SU-DHL-6 (cell line): ENCODE results near the gene DBX1.

ENCODE experiments used
- H2AFZ ChIP-seq: fragments of 200-600 bp; sonication (generic); 2 replicates; pipeline ENCODE4 v1.6.1; 2014; ENCODE audit warnings: low read depth, mild to moderate bottlenecking, moderate library complexity, mixed read lengths, antibody characterized with exemption, low read length; ENCODE audit not compliant: severe bottlenecking
- H3F3A ChIP-seq: fragments of 200-600 bp; shearing (Covaris generic); 2 replicates; pipeline ENCODE4 v1.6.0; 2016; ENCODE audit warnings: antibody characterized with exemption, mild to moderate bottlenecking; ENCODE audit not compliant: insufficient read depth
- H3K27ac ChIP-seq: fragments of 200-600 bp; sonication (generic); 2 replicates; pipeline ENCODE4 v1.5.1; 2016; ENCODE audit warnings: low read depth, mild to moderate bottlenecking, low read length, moderate library complexity, mixed read lengths
- H3K27me3 ChIP-seq: fragments of 200-600 bp; sonication (generic), shearing (Covaris generic); 2 replicates; pipeline ENCODE4 v1.6.0; 2014; ENCODE audit warnings: mild to moderate bottlenecking, low read length
- H3K36me3 ChIP-seq: fragments of 200-600 bp; sonication (generic); 2 replicates; pipeline ENCODE4 v1.6.1; 2014; ENCODE audit warnings: mild to moderate bottlenecking, low read length, mixed read lengths
- H3K4me2 ChIP-seq: fragments of 300-600, 200-600 bp; shearing (Covaris generic), sonication (generic); 2 replicates; pipeline ENCODE4 v1.6.0; 2014; ENCODE audit warnings: low read length, low read depth, mild to moderate bottlenecking; ENCODE audit not compliant: poor library complexity, severe bottlenecking
- H3K4me3 ChIP-seq: fragments of 200-600 bp; sonication (generic); 2 replicates; pipeline ENCODE4 v1.5.1; 2014; ENCODE audit warnings: antibody characterized with exemption, low read length, mild to moderate bottlenecking, mixed read lengths; ENCODE audit not compliant: insufficient read depth, poor library complexity, severe bottlenecking
- H3K79me2 ChIP-seq: fragments of 200-600 bp; sonication (generic); 2 replicates; pipeline ENCODE4 v1.6.1; 2014; ENCODE audit warnings: mild to moderate bottlenecking, low read length, moderate library complexity; ENCODE audit not compliant: insufficient read depth
- H3K9ac ChIP-seq: fragments of 200-600 bp; sonication (generic); 2 replicates; pipeline ENCODE4 v1.7.0; 2014; ENCODE audit warnings: mild to moderate bottlenecking, low read length
- H3K9me2 ChIP-seq: fragments of 200-600 bp; sonication (generic); replicated peaks from 2 replicates; pipeline ENCODE4 v1.6.1; 2014; ENCODE audit warnings: low read length; ENCODE audit not compliant: insufficient read depth
- H3K9me3 ChIP-seq: fragments of 200-600 bp; sonication (generic); 2 replicates; pipeline ENCODE4 v1.6.1; 2014; ENCODE audit warnings: low read length, mixed read lengths; ENCODE audit not compliant: insufficient read depth
- H4K20me1 ChIP-seq: fragments of 200-600 bp; sonication (generic); 2 replicates; pipeline ENCODE4 v1.6.1; 2014; ENCODE audit warnings: low read depth, mild to moderate bottlenecking, antibody characterized with exemption, low read length, moderate library complexity, mixed read lengths
- CTCF ChIP-seq: fragments of 200-600 bp; sonication (generic); IDR thresholded peaks from one replicate; pipeline ENCODE4 v1.5.1; 2017; ENCODE audit warnings: antibody characterized with exemption, mild to moderate bottlenecking, low read length, moderate library complexity; ENCODE audit not compliant: insufficient read depth, poor library complexity, severe bottlenecking
- EZH2phosphoT487 ChIP-seq: fragments of 200-600 bp; sonication (generic), shearing (Covaris generic); conservative IDR thresholded peaks from 2 replicates; pipeline ENCODE4 v1.6.1; 2018; ENCODE audit warnings: mild to moderate bottlenecking, antibody characterized with exemption, low read length, moderate library complexity, mixed read lengths

Gene DBX1

GRCh38 chr11:20134991-20135736 is 25.1 kb downstream of the DBX1 start:
- Histone ChIP-seq H3K4me2 (no peak overlapping the region), H2AFZ (no peak overlapping the region), H3K9me2 (no peaks in the 10 kb centered on the region), H3K9ac (no peak overlapping the region), H3K27me3 (no peaks in the 10 kb centered on the region), H3K27ac (no peak overlapping the region), H3K9me3 (no peaks in the 10 kb centered on the region), H3K79me2 (no peaks in the 10 kb centered on the region), H3F3A (no peaks in the 10 kb centered on the region), H3K36me3 (no peaks in the 10 kb centered on the region), H3K4me3 (no peak overlapping the region), H4K20me1 (no peaks in the 10 kb centered on the region)
- TF ChIP-seq EZH2phosphoT487, result no peak
- no peak for TF ChIP-seq CTCF

- Histone ChIP-seq H3K79me2 (no peaks in the 10 kb centered on the region), H3K36me3 (no peaks in the 10 kb centered on the region), H3K27ac (no peak overlapping the region), H3K4me3 (no peak overlapping the region), H4K20me1 (no peaks in the 10 kb centered on the region), H3K27me3 (no peaks in the 10 kb centered on the region), H3K9me3 (no peaks in the 10 kb centered on the region), H3K9me2 (no peaks in the 10 kb centered on the region), H3F3A (no peaks in the 10 kb centered on the region), H3K9ac (no peak overlapping the region), H3K4me2 (no peak overlapping the region), H2AFZ (no peak overlapping the region)
- TF ChIP-seq CTCF (no peak), EZH2phosphoT487 (no peak)
Observed at GRCh38 chr11:20132667-20133039, 27.6 kb downstream of the DBX1 start.

GRCh38 chr11:20131788-20132666 is 28.2 kb downstream of the DBX1 start:
- Histone ChIP-seq H3K27me3 (no peaks in the 10 kb centered on the region), H3K9me3 (no peaks in the 10 kb centered on the region), H2AFZ (no peak overlapping the region), H3K4me3 (no peak overlapping the region), H3K27ac (no peak overlapping the region), H3K36me3 (no peaks in the 10 kb centered on the region), H4K20me1 (no peaks in the 10 kb centered on the region), H3K9ac (no peak overlapping the region), H3K79me2 (no peaks in the 10 kb centered on the region), H3K4me2 (no peak overlapping the region), H3K9me2 (no peaks in the 10 kb centered on the region), H3F3A (no peaks in the 10 kb centered on the region)
- TF ChIP-seq EZH2phosphoT487 (no peak), CTCF (peak; percentile 92)
